Astrocyte (in vitro differentiated cells and primary cell): ENCODE results near the gene XCL2.

Experiments
- EZH2 ChIP-seq: IDR thresholded peaks from 2 replicates; pipeline ENCODE4 v1.6.1; 2012; ENCODE audit warnings: mild to moderate bottlenecking, low read length, inconsistent platforms; ENCODE audit not compliant: insufficient read depth
- TF ChIP-seq, protein P1 (sequence below): IDR thresholded peaks from 2 replicates; pipeline ENCODE4 v1.5.1; 2011; ENCODE audit warnings: low read depth, mild to moderate bottlenecking, inconsistent platforms, low read length, moderate library complexity; ENCODE audit not compliant: insufficient read depth

DNA sequence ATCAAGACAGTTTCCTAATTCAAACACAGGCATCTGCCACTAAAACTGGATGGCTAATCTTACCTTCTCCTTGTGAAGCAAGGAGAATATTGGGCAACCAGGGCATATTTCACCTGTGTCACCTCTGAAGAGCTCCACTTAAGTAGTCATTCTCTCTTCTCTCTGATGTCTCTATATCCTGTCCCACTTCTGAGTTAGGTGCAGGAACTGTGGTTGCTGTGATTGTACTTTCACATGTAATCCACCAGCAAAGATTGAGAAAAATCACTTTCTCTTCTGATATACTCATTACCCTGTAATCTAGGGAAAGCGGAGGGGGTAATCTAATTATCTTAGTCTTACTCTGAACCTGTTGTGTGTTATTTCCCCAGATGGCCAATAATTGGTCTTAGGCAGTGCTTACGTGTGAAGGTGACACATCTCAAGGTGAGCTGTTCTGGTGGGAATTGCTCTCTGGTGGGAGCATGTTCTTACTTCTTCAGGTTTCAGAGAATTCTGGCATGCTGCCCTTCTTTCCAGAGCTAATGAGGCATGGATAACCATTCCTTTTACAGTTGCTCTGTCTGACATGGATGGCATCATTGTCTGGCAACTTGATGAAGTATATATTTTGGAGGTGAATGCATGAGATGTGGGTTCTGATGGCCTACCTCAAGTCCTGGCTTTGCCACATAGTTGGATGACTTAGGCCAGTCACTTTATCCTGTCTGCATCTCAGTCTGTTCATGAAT is 12.0 kb downstream of the XCL2 start:
- TF ChIP-seq, protein P1, sequence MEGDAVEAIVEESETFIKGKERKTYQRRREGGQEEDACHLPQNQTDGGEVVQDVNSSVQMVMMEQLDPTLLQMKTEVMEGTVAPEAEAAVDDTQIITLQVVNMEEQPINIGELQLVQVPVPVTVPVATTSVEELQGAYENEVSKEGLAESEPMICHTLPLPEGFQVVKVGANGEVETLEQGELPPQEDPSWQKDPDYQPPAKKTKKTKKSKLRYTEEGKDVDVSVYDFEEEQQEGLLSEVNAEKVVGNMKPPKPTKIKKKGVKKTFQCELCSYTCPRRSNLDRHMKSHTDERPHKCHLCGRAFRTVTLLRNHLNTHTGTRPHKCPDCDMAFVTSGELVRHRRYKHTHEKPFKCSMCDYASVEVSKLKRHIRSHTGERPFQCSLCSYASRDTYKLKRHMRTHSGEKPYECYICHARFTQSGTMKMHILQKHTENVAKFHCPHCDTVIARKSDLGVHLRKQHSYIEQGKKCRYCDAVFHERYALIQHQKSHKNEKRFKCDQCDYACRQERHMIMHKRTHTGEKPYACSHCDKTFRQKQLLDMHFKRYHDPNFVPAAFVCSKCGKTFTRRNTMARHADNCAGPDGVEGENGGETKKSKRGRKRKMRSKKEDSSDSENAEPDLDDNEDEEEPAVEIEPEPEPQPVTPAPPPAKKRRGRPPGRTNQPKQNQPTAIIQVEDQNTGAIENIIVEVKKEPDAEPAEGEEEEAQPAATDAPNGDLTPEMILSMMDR, result no peak
- TF ChIP-seq EZH2, result no peak
